PC-9 (cell line): ENCODE results near the gene YY1. TPM values are rescaled to one million over a fixed set of nuclear protein-coding genes. Genes with fewer than 3 reads are reported as not detected.

Experiments
- BruUV-seq: library from RNA; stranded (reverse); fragments of 400-500 nt; replicated peaks from 2 replicates; lab custom pipeline; 2021; lab: Mats Ljungman, UMichigan
- CTCF ChIA-PET: fragments of 300-600 bp; sonication (Branson Sonifier 250); formaldehyde crosslinking; loops from one replicate; lab custom pipeline; 2022; ENCODE audit warnings: antibody characterized with exemption; lab: Charles Lee
- POLR2A ChIA-PET: fragments of 300-600 bp; sonication (Branson Sonifier 250); formaldehyde crosslinking; loops from one replicate; lab custom pipeline; 2022; ENCODE audit warnings: antibody characterized with exemption; ENCODE audit not compliant: unreplicated experiment; lab: Charles Lee
- DNase-seq, 2 experiments: peaks; one replicate each; pipeline versions ENCODE4 v3.0.0 to v3.0.0-alpha.2; 2015 to 2022; ENCODE audit warnings: mixed read lengths in 1 of 2
- H2AFZ ChIP-seq: fragments of 200-600 bp; sonication (generic); 2 replicates; pipeline ENCODE4 v1.8.1; 2017; ENCODE audit warnings: antibody characterized with exemption
- H3F3A ChIP-seq: fragments of 200-600 bp; sonication (generic); 2 replicates; pipeline ENCODE4 v1.8.1; 2017; ENCODE audit warnings: antibody characterized with exemption, mild to moderate bottlenecking, low read depth; ENCODE audit not compliant: insufficient read depth
- H3K27ac ChIP-seq: fragments of 200-600 bp; sonication (generic); 2 replicates; pipeline ENCODE4 v1.6.1; 2016; ENCODE audit warnings: mixed run types
- H3K27me3 ChIP-seq: fragments of 200-600 bp; sonication (generic); 2 replicates; pipeline ENCODE4 v1.6.1; 2016; ENCODE audit warnings: low read depth, mixed run types; ENCODE audit not compliant: insufficient read depth
- H3K36me3 ChIP-seq: fragments of 200-600 bp; sonication (generic); 2 replicates; pipeline ENCODE4 v1.6.1; 2016; ENCODE audit warnings: low read depth, mixed run types
- H3K4me1 ChIP-seq: fragments of 200-600 bp; sonication (generic); replicated peaks from 2 replicates; pipeline ENCODE4 v1.6.1; 2016; ENCODE audit warnings: mixed run types; ENCODE audit not compliant: insufficient read depth
- H3K4me2 ChIP-seq: fragments of 200-600 bp; sonication (generic); 2 replicates; pipeline ENCODE4 v1.6.1; 2017; ENCODE audit warnings: mixed run types
- H3K4me3 ChIP-seq: fragments of 200-600 bp; sonication (generic); 2 replicates; pipeline ENCODE4 v1.6.1; 2016; ENCODE audit warnings: mixed run types
- H3K79me2 ChIP-seq: fragments of 200-600 bp; sonication (generic); 2 replicates; pipeline ENCODE4 v1.6.1; 2017; ENCODE audit warnings: low read depth, mixed run types
- H3K9me2 ChIP-seq: fragments of 200-600 bp; sonication (generic); 2 replicates; pipeline ENCODE4 v1.8.1; 2017; ENCODE audit warnings: mild to moderate bottlenecking; ENCODE audit not compliant: insufficient read depth
- H3K9me3 ChIP-seq: fragments of 200-600 bp; sonication (generic); 2 replicates; pipeline ENCODE4 v1.8.1; 2016; ENCODE audit warnings: low read depth; ENCODE audit not compliant: insufficient read depth
- H4K20me1 ChIP-seq: fragments of 200-600 bp; sonication (generic); 2 replicates; pipeline ENCODE4 v1.8.1; 2017; ENCODE audit not compliant: insufficient read depth
- EZH2 ChIP-seq: fragments of 200-600 bp; sonication (generic); IDR thresholded peaks from 2 replicates; pipeline ENCODE4 v1.8.0; 2017; ENCODE audit warnings: antibody characterized with exemption, low read depth
- intact Hi-C: fragments of 100-400 bp; cut with micrococcal nuclease; formaldehyde crosslinking; loops from one replicate; pipeline ENCODE4 v1.10.0; 2022; ENCODE audit not compliant: unreplicated experiment
- total RNA-seq: library from RNA; stranded (reverse); gene quantifications from 2 replicates; pipeline ENCODE4 v1.2.3, GENCODE V29; 2021
- TF ChIP-seq, protein P1 (sequence below): fragments of 200-600 bp; sonication (generic); conservative IDR thresholded peaks from 2 replicates; pipeline ENCODE4 v1.6.1; 2017; ENCODE audit warnings: mixed run types, antibody characterized with exemption, mild to moderate bottlenecking, moderate library complexity

YY1 gene
- total RNA-seq, 1 experiment from 2014 or later = 32.3 TPM

DNA sequence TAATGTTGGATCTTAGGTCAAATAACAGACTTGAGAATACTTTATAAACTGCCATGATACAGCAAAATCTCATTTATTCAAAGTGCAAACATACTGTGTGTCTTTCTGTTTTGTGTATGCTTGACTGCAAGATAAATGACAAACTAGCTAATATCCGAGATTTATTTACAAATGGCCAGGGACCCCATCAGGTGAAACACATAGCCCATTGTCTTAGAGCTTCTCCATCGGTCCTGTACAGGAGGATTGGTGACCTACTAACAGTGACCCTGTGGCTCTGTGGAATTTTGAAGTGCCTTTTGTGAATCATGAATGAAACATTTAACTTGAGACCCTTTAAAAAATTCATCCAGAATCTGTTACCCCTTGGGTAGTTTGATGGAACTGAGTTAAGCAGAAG, 40.2 kb downstream of the YY1 start:
- no peaks in the 10 kb centered on the region for H3K9me2 ChIP-seq
- H3K27ac ChIP-seq = no peak overlapping the region
- peaks cover 57% of the 10 kb centered on the region for H3K79me2 ChIP-seq
- H3K4me3 ChIP-seq = no peak overlapping the region
- no peaks in the 10 kb centered on the region for H3K4me1 ChIP-seq
- no peak for DNase-seq
- intact Hi-C loops = no loop called here
- no TSS peak for BruUV-seq
- H4K20me1 ChIP-seq = peaks cover 62% of the 10 kb centered on the region
- no peak for TF ChIP-seq EZH2
- TF ChIP-seq, protein P1, sequence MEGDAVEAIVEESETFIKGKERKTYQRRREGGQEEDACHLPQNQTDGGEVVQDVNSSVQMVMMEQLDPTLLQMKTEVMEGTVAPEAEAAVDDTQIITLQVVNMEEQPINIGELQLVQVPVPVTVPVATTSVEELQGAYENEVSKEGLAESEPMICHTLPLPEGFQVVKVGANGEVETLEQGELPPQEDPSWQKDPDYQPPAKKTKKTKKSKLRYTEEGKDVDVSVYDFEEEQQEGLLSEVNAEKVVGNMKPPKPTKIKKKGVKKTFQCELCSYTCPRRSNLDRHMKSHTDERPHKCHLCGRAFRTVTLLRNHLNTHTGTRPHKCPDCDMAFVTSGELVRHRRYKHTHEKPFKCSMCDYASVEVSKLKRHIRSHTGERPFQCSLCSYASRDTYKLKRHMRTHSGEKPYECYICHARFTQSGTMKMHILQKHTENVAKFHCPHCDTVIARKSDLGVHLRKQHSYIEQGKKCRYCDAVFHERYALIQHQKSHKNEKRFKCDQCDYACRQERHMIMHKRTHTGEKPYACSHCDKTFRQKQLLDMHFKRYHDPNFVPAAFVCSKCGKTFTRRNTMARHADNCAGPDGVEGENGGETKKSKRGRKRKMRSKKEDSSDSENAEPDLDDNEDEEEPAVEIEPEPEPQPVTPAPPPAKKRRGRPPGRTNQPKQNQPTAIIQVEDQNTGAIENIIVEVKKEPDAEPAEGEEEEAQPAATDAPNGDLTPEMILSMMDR = no peak
- H3K4me2 ChIP-seq = no peak overlapping the region
- no peaks in the 10 kb centered on the region for H3K9me3 ChIP-seq
- CTCF ChIA-PET = no interaction called here
- no peaks in the 10 kb centered on the region for H3K36me3 ChIP-seq
- POLR2A ChIA-PET = no interaction called here
- no peaks in the 10 kb centered on the region for H3K27me3 ChIP-seq
- no peak overlapping the region for H2AFZ ChIP-seq
- H3F3A ChIP-seq = peaks cover 6% of the 10 kb centered on the region; the same call in 1 of the 2 replicates

DNA sequence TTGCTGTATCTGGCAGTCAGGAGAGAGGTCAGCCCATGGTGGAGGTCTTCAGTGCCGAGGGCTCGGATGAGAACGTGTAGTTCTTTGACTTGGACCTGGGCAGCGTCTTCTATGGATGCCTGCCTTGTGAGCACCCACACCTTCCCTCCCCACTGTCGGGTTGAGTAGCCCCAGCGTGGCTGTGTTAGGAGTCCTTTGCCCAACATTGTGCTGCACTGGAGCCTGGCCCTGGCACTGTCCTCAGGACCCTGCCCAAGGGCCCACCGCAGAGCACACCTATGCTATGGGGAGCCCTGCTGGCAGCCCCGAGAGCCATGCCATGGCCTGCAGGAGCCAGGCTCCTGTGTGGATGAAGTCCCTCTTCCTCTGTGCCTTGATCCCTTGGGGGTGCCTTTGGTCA, 40.6 kb downstream of the YY1 start:
- CTCF ChIA-PET = no interaction called here
- no peaks in the 10 kb centered on the region for H3K36me3 ChIP-seq
- H3K4me1 ChIP-seq = no peaks in the 10 kb centered on the region
- POLR2A ChIA-PET = no interaction called here
- no peak overlapping the region for H3K27ac ChIP-seq
- H3K79me2 ChIP-seq = peaks cover 53% of the 10 kb centered on the region
- no peak overlapping the region for H3K4me3 ChIP-seq
- no peaks in the 10 kb centered on the region for H3K9me3 ChIP-seq
- H3K27me3 ChIP-seq = no peaks in the 10 kb centered on the region
- H3K9me2 ChIP-seq = no peaks in the 10 kb centered on the region
- TF ChIP-seq, protein P1 = no peak
- TF ChIP-seq EZH2 = no peak
- intact Hi-C loops = no loop called here
- DNase-seq = no peak
- H3K4me2 ChIP-seq = no peak overlapping the region
- H2AFZ ChIP-seq = no peak overlapping the region
- peaks cover 57% of the 10 kb centered on the region for H4K20me1 ChIP-seq
- BruUV-seq = no TSS peak
- peaks cover 6% of the 10 kb centered on the region; the same call in 1 of the 2 replicates for H3F3A ChIP-seq

DNA sequence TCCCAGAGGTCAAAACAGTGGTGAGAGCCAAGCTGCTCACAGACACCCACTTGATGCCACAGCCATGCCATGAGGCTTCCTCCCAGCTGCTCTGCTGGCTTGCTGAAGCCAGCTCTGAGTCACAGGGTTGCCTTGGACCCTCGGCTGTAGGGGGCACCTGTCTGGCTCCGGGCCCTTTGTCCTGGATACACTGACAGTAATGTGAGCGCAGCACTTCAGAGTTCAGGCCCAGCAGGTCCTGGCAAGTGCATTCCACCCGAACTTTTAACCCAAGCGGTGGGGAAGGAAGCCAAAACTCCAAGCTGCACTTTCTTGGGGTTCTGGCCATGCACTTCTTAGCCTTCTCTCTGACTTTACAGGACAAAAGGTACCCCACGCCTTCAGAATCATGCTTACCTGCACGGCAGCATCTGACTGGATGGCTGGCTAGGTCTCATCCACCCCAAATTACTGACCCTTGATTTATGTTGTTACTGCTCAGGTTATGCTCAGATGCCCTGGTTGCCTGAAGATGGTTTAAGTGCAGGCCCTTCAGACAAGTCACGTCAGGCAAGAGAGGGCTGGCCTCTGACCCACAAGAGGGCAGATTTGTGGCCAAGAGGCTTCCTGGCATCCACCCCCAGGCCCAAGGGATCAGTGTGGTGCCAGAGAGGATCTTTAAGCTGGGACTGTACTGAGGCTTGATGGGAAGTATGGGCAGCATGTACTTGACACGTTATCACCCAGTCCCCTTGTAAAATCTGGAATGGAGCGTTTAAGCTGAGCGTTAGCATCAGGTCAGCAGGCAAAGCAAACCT, 42.5 kb downstream of the YY1 start:
- Histone ChIP-seq H3K9me2 (no peaks in the 10 kb centered on the region), H3F3A (peaks cover 3% of the 10 kb centered on the region; the same call in 1 of the 2 replicates), H3K27me3 (no peaks in the 10 kb centered on the region), H3K4me2 (no peak overlapping the region), H2AFZ (no peak overlapping the region), H3K9me3 (no peaks in the 10 kb centered on the region), H4K20me1 (peaks cover 41% of the 10 kb centered on the region), H3K4me3 (no peak overlapping the region), H3K36me3 (no peaks in the 10 kb centered on the region), H3K79me2 (peaks cover 35% of the 10 kb centered on the region), H3K27ac (no peak overlapping the region), H3K4me1 (no peaks in the 10 kb centered on the region)
- BruUV-seq = no TSS peak
- TF ChIP-seq, protein P1 = no peak
- TF ChIP-seq EZH2 = no peak
- POLR2A ChIA-PET = interaction anchor here (0.7 kb wide), 1 partner anchor 17 kb away, joined by 7 read pairs; no protein-coding TSS in a partner anchor
- intact Hi-C loops = no loop called here
- DNase-seq = no peak
- CTCF ChIA-PET = no interaction called here
